ENCODE data around the gene AUTS2.
A peak's percentile ranks its signal among the peaks of the same experiment; 100 is the strongest.

DNA sequence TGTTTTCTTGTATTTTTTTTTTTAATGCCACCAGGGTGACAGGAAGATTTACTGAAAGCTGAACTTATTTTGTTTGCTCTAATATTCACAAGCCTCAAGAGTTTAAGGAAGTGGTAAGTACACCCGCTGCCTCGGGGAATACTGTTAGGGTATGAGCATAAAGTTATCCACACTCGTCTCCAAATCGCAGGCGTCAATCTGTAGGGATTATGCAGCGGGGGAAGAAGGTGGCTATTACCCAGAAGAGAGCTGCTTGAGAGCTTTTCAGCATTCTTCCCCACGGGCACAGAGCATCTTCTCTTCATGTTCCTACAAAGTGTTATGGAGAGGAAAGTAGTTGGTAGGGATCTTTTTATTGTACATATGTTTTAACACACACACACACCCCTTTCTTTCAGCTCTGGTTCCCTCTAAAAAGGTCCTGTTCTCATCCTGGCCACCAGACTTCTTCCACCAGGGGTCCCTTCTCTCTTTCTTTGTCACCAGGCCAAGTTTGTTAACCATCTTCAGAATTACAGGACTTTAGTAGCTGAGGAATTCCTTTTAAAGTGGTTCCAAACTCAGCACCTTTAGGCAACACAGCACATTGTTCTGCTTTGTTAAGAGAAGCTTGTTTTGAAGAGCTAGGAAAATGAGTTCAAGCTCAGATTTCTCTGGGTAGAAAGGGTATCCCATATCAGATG, 1122.1 kb downstream of the AUTS2 start:
- TF ChIP-seq, protein P1, sequence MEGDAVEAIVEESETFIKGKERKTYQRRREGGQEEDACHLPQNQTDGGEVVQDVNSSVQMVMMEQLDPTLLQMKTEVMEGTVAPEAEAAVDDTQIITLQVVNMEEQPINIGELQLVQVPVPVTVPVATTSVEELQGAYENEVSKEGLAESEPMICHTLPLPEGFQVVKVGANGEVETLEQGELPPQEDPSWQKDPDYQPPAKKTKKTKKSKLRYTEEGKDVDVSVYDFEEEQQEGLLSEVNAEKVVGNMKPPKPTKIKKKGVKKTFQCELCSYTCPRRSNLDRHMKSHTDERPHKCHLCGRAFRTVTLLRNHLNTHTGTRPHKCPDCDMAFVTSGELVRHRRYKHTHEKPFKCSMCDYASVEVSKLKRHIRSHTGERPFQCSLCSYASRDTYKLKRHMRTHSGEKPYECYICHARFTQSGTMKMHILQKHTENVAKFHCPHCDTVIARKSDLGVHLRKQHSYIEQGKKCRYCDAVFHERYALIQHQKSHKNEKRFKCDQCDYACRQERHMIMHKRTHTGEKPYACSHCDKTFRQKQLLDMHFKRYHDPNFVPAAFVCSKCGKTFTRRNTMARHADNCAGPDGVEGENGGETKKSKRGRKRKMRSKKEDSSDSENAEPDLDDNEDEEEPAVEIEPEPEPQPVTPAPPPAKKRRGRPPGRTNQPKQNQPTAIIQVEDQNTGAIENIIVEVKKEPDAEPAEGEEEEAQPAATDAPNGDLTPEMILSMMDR (IDR thresholded peaks at IDR 0.05; ENCODE audit: low read length): peak; percentile 18; the same call in 1 of the 2 replicates
- no peak for TF ChIP-seq EZH2 (IDR thresholded peaks at IDR 0.05; ENCODE audit: borderline replicate concordance, low read length)

All from OCI-LY1 (cell line).